GM12878 (cell line): ENCODE results near the gene MIER1. TPM values are rescaled to one million over a fixed set of nuclear protein-coding genes. Genes with fewer than 3 reads are reported as not detected.

Experiments
- ATAC-seq: fragments of 200-7000 bp; cut with Tn5 transposase; 3 replicates; pipeline ENCODE4 v1.9.1; 2020; ENCODE audit warnings: mild to moderate bottlenecking, moderate library complexity
- BruUV-seq: library from RNA; stranded (reverse); fragments of 400-500 nt; replicated peaks from 2 replicates; lab custom pipeline; 2021; lab: Mats Ljungman, UMichigan
- CTCF ChIA-PET: fragments of 300-600 bp; sonication (Branson Sonifier 250); formaldehyde crosslinking; extraction: SDS; loops from one replicate; lab custom pipeline; 2021; ENCODE audit warnings: inconsistent platforms; lab: Yijun Ruan, JAX
- POLR2A ChIA-PET: fragments of 350-600 bp; formaldehyde crosslinking; extraction: SDS; loops from one replicate; lab custom pipeline; 2021; ENCODE audit warnings: inconsistent platforms; lab: Charles Lee
- RAD21 ChIA-PET: fragments of 300-600 bp; sonication (Branson Sonifier 250); formaldehyde crosslinking; loops from one replicate; lab custom pipeline; 2023; ENCODE audit warnings: antibody characterized with exemption; ENCODE audit not compliant: unreplicated experiment; lab: Charles Lee
- SMC1A ChIA-PET: fragments of 300-600 bp; sonication (Branson Sonifier 250); formaldehyde crosslinking; loops from one replicate; lab custom pipeline; 2023; ENCODE audit not compliant: unreplicated experiment, uncharacterized antibody; lab: Charles Lee
- DNase-seq: peaks from one replicate; pipeline ENCODE4 v3.0.0-alpha.2; 2011; ENCODE audit warnings: low read depth, low spot score
- FAIRE-seq: peaks from 3 replicates; lab custom pipeline; 2011; peaks lifted over from hg19 to GRCh38; lab: Jason Lieb, UNC
- H2AFZ ChIP-seq: 2 replicates; pipeline ENCODE4 v1.6.0; 2011; ENCODE audit warnings: low read depth, low read length, control low read depth; ENCODE audit not compliant: control insufficient read depth
- H3K27ac ChIP-seq: 2 replicates; pipeline ENCODE4 v1.5.1; 2011; ENCODE audit warnings: control low read depth; ENCODE audit not compliant: control insufficient read depth, insufficient read depth
- H3K27me3 ChIP-seq, 2 experiments: replicated peaks in 1 of 2; 2 replicates each; pipeline versions ENCODE4 v1.6.0 to v1.6.1; 2011; ENCODE audit warnings: low read length in 1 of 2; ENCODE audit not compliant: control insufficient read depth in 2 of 2, insufficient read depth in 2 of 2
- H3K36me3 ChIP-seq, 2 experiments: 2 replicates each; pipeline ENCODE4 v1.5.1; 2011; ENCODE audit warnings: low read length in 1 of 2; ENCODE audit not compliant: control insufficient read depth in 2 of 2, insufficient read depth in 2 of 2
- H3K4me1 ChIP-seq: 2 replicates; pipeline ENCODE4 v1.6.1; 2011; ENCODE audit warnings: mild to moderate bottlenecking, low read length, moderate library complexity, mixed read lengths; ENCODE audit not compliant: control insufficient read depth, insufficient read depth
- H3K4me2 ChIP-seq: 2 replicates; pipeline ENCODE4 v1.6.0; 2011; ENCODE audit warnings: control low read depth; ENCODE audit not compliant: control insufficient read depth, insufficient read depth
- H3K4me3 ChIP-seq: fragments of 200-600 bp; sonication (generic); 2 replicates; pipeline ENCODE4 v1.5.1; 2016
- H3K79me2 ChIP-seq: 2 replicates; pipeline ENCODE4 v1.6.0; 2011; ENCODE audit warnings: low read length; ENCODE audit not compliant: control insufficient read depth, insufficient read depth
- H3K9ac ChIP-seq: 2 replicates; pipeline ENCODE4 v1.8.0; 2011; ENCODE audit warnings: low read length, control low read depth, mixed read lengths; ENCODE audit not compliant: control insufficient read depth, insufficient read depth
- H3K9me3 ChIP-seq: replicated peaks from 3 replicates; pipeline ENCODE4 v1.5.1; 2011; ENCODE audit warnings: mild to moderate bottlenecking, low read length; ENCODE audit not compliant: control insufficient read depth, insufficient read depth
- H4K20me1 ChIP-seq: 2 replicates; pipeline ENCODE4 v1.6.0; 2011; ENCODE audit not compliant: control insufficient read depth, insufficient read depth
- ATF3 ChIP-seq: IDR thresholded peaks from 2 replicates; pipeline ENCODE4 v1.6.1; 2011; ENCODE audit warnings: low read depth, mild to moderate bottlenecking, low read length, moderate library complexity, borderline replicate concordance; ENCODE audit errors: extremely low read depth
- BACH1 ChIP-seq: fragments of 450-650 bp; IDR thresholded peaks from 2 replicates; pipeline ENCODE4 v1.6.1; 2017; ENCODE audit warnings: mild to moderate bottlenecking, borderline replicate concordance
- BMI1 ChIP-seq: fragments of 450-650 bp; IDR thresholded peaks from 2 replicates; pipeline ENCODE4 v1.6.1; 2016; ENCODE audit warnings: mild to moderate bottlenecking, moderate library complexity, borderline replicate concordance
- CHD4 ChIP-seq: fragments of 200-600 bp; sonication (generic); IDR thresholded peaks from 2 replicates; pipeline ENCODE4 v1.6.1; 2016; ENCODE audit warnings: mild to moderate bottlenecking
- CREB1 ChIP-seq: IDR thresholded peaks from 2 replicates; pipeline ENCODE4 v1.6.1; 2012; ENCODE audit warnings: low read depth, mild to moderate bottlenecking, inconsistent platforms
- CTCF ChIP-seq, 3 experiments: IDR thresholded peaks in 2 of 3; conservative IDR thresholded peaks in 1 of 3; 2 replicates each; pipeline ENCODE4 v1.5.1; 2011; ENCODE audit warnings: low read depth in 3 of 3, low read length in 3 of 3, mild to moderate bottlenecking in 3 of 3, control low read depth in 2 of 3, moderate library complexity in 2 of 3, inconsistent platforms in 1 of 3, mixed read lengths in 1 of 3; ENCODE audit not compliant: control insufficient read depth in 2 of 3, insufficient read depth in 1 of 3; ENCODE audit errors: extremely low read depth in 1 of 3
- FOXK2 ChIP-seq: fragments of 450-650 bp; IDR thresholded peaks from 2 replicates; pipeline ENCODE4 v1.6.1; 2017; ENCODE audit warnings: mild to moderate bottlenecking, moderate library complexity
- HSF1 ChIP-seq: fragments of 150-350 bp; IDR thresholded peaks from 2 replicates; pipeline ENCODE4 v1.6.1; 2014; ENCODE audit warnings: mild to moderate bottlenecking, low read depth, low read length
- IRF3 ChIP-seq: fragments of 450-650 bp; IDR thresholded peaks from 2 replicates; pipeline ENCODE4 v1.6.1; 2014; ENCODE audit warnings: mild to moderate bottlenecking
- JUND ChIP-seq: IDR thresholded peaks from 2 replicates; pipeline ENCODE4 v1.6.1; 2012; ENCODE audit warnings: low read depth, mild to moderate bottlenecking, low read length, improper control_type of control experiment, moderate library complexity
- MYC ChIP-seq: IDR thresholded peaks from 2 replicates; pipeline ENCODE4 v1.6.1; 2011; ENCODE audit warnings: mild to moderate bottlenecking, low read length, moderate library complexity, inconsistent platforms; ENCODE audit not compliant: insufficient read depth, insufficient replicate concordance, insufficient read length, severe bottlenecking
- SMARCA5 ChIP-seq: fragments of 450-650 bp; IDR thresholded peaks from 2 replicates; pipeline ENCODE4 v1.6.1; 2017; ENCODE audit warnings: mild to moderate bottlenecking
- STAT1 ChIP-seq: fragments of 450-650 bp; conservative IDR thresholded peaks from 2 replicates; pipeline ENCODE4 v1.6.1; 2014; ENCODE audit warnings: antibody characterized with exemption, mild to moderate bottlenecking
- TCF7 ChIP-seq: IDR thresholded peaks from 2 replicates; pipeline ENCODE4 v1.6.1; 2014; ENCODE audit warnings: antibody characterized with exemption, borderline replicate concordance
- ZNF384 ChIP-seq: IDR thresholded peaks from 2 replicates; pipeline ENCODE4 v1.6.1; 2012; ENCODE audit warnings: low read depth, mild to moderate bottlenecking, low read length, improper control_type of control experiment, borderline replicate concordance
- ZNF592 ChIP-seq: fragments of 450-650 bp; IDR thresholded peaks from 2 replicates; pipeline ENCODE4 v1.6.1; 2017; ENCODE audit warnings: mild to moderate bottlenecking, moderate library complexity
- WGBS: methylation state at CpG from one replicate; pipeline ENCODE4 v1.1.6; 2016; ENCODE audit warnings: low lambda C conversion rate; ENCODE audit not compliant: insufficient replicate concordance, insufficient coverage; ENCODE audit errors: missing lambda C conversion rate; 5-methylcytosine and 5-hydroxymethylcytosine counted together
- in situ Hi-C: fragments of 300-500 bp; cut with MboI; formaldehyde crosslinking; loops from 9 replicates; pipeline ENCODE4 v1.14.3; 2018; ENCODE audit warnings: mixed read lengths
- intact Hi-C: fragments of 100-400 bp; cut with micrococcal nuclease; formaldehyde crosslinking; loops from one replicate; pipeline ENCODE4 v1.14.2; 2022; ENCODE audit not compliant: unreplicated experiment
- polyA plus RNA-seq, 11 experiments: library from polyadenylated mRNA; depleted of rRNA in 4 of 11; unstranded in 6 of 11; stranded (reverse) in 5 of 11; fragments of >200 nt; fragmentation: Nextera tagmentation in 4 of 11; fragmentation: Illumina TruSeq in 1 of 11; extraction: Ambion mirVana in 4 of 11; extraction: Trizol in 1 of 11; gene quantifications; 1 replicate in 1 of 11; 2 replicates in 10 of 11; pipeline versions ENCODE4 v1.2.1 to v1.2.3, GENCODE V29; 2011 to 2016; ENCODE audit warnings: inconsistent platforms in 2 of 11, missing spikeins in 2 of 11, low read depth in 1 of 11
- total RNA-seq, 4 experiments: library from RNA; depleted of rRNA in 3 of 4; stranded (reverse); fragments of >200 nt in 3 of 4; fragmentation: Illumina TruSeq in 1 of 4; extraction: Trizol in 1 of 4; gene quantifications; 2 replicates each; pipeline versions ENCODE4 v1.2.1 to v1.2.3, GENCODE V29; 2013 to 2021

Gene MIER1
- total and polyA plus RNA-seq, 10 of the 15 experiments (the other 5 are each of a cell fraction or from before 2014, with no cell fraction given) = 13.6 to 39.8 (median 25.7) TPM

GRCh38 chr1:66876664-66877063 is 48.1 kb upstream of the MIER1 start:
- ChIA-PET SMC1A (no interaction called here), CTCF (interaction anchor here (1.0 kb wide), 1 partner anchor 273 kb away, joined by 3 read pairs; no protein-coding TSS in a partner anchor), POLR2A (no interaction called here), RAD21 (no interaction called here)
- no peaks in the 10 kb centered on the region for H3K4me1 ChIP-seq
- WGBS = 0% methylated on average over 1 of the region's 1 CpG
- in situ Hi-C loops (no loop called here), intact Hi-C loops (no loop called here)
- ATAC-seq = no peak
- no peak overlapping the region for H3K4me3 ChIP-seq
- no peak for DNase-seq
- H3K9me3 ChIP-seq = no peaks in the 10 kb centered on the region
- H3K79me2 ChIP-seq = no peaks in the 10 kb centered on the region
- no peak overlapping the region for H3K27ac ChIP-seq
- no peak overlapping the region for H2AFZ ChIP-seq
- no peaks in the 10 kb centered on the region for H3K36me3 ChIP-seq
- FAIRE-seq = no peak
- no peak overlapping the region for H3K4me2 ChIP-seq
- no peaks in the 10 kb centered on the region for H4K20me1 ChIP-seq
- no TSS peak for BruUV-seq
- no peaks in the 10 kb centered on the region for H3K27me3 ChIP-seq
- H3K9ac ChIP-seq = no peak overlapping the region
- TF ChIP-seq TCF7 = no peak
- TF ChIP-seq ATF3 = no peak
- no peak for TF ChIP-seq ZNF592
- no peak for TF ChIP-seq CTCF (IDR thresholded peaks at IDR 0.05 in 2 of 3, conservative IDR thresholded peaks at IDR 0.05 in 1 of 3; ENCODE audit: control insufficient read depth in 2 of 3, extremely low read depth in 1 of 3, insufficient read depth in 1 of 3, low read depth in 3 of 3, low read length in 3 of 3)
- no peak for TF ChIP-seq JUND
- TF ChIP-seq FOXK2 = no peak
- TF ChIP-seq CHD4 = no peak
- no peak for TF ChIP-seq ZNF384
- TF ChIP-seq CREB1 = no peak
- TF ChIP-seq SMARCA5 = no peak
- TF ChIP-seq BACH1 = no peak
- no peak for TF ChIP-seq BMI1
- TF ChIP-seq HSF1 = no peak
- no peak for TF ChIP-seq IRF3
- no peak for TF ChIP-seq STAT1
- no peak for TF ChIP-seq MYC
